GM10266 (cell line): ENCODE measurements around the gene GOLIM4.

ENCODE experiments used
- DNase-seq: peaks from one replicate; pipeline ENCODE4 v3.0.0; 2012; ENCODE audit errors: extremely low spot score
- TF ChIP-seq, protein P1 (sequence below): IDR thresholded peaks from 2 replicates; pipeline ENCODE4 v1.5.1; 2012; ENCODE audit warnings: mild to moderate bottlenecking, low read depth; ENCODE audit not compliant: control insufficient read depth, insufficient read depth; ENCODE audit errors: missing control alignments

Gene GOLIM4

DNA sequence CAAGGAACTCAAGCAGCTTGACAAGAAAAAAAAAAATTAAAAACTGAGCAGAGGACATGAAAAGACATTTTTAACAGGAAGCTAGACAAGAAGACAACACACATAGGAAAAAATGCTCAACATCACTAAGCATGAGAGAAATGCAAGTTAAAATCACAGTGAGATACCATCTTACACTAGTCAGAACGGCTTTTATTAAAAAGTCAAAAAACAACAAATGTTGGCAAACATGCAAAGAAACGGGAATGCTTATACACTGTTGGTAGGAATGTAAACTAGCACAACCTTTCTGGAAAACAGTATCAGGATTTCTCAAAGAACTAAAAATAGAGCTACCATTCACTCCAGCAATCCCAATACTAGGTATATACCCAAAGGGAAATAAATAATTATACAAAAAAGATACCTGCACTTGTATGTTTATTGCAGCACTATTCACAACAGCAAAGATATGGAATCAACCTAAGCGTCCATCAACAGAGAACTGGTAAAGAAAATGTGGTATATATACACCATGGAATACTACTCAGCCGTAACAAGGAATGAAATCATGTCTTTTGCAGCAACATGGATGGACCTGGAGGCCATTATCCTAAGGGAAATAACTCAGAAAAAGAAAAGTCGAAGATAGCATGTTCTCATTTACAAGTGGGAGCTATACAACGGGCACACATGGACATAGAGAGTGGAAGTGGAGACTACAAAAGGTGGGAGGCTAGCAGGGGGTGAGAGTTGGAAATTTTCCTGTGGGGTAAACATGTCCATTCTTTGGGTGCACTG is 5.2 kb downstream of the GOLIM4 start:
- TF ChIP-seq, protein P1, sequence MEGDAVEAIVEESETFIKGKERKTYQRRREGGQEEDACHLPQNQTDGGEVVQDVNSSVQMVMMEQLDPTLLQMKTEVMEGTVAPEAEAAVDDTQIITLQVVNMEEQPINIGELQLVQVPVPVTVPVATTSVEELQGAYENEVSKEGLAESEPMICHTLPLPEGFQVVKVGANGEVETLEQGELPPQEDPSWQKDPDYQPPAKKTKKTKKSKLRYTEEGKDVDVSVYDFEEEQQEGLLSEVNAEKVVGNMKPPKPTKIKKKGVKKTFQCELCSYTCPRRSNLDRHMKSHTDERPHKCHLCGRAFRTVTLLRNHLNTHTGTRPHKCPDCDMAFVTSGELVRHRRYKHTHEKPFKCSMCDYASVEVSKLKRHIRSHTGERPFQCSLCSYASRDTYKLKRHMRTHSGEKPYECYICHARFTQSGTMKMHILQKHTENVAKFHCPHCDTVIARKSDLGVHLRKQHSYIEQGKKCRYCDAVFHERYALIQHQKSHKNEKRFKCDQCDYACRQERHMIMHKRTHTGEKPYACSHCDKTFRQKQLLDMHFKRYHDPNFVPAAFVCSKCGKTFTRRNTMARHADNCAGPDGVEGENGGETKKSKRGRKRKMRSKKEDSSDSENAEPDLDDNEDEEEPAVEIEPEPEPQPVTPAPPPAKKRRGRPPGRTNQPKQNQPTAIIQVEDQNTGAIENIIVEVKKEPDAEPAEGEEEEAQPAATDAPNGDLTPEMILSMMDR: no peak
- no peak for DNase-seq

DNA sequence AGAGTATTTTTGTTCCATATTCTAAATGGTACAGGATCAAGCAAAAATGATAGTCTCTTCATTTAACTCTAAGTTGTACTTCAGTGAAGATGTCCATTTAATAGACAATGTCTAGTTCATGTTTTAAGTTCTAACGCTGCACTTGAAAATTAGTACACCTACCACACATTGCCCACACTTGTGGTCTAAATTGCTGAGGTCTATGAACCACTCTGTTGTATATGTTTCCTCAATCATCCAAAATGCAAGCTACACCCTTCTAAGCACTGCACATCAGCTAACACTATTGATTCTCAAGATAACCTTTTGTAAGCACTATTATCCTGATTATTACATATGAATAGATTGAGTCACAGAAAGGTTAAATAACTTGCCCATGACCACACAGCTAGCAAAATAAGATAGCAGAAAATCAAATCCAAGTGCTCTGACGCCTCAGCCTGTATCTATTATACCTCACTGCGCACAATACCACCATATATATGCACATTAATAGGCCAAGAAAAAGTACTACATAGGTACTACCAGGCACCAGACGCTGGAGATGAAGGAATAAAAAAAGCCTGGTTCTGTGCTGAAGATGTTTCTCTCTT is 6.4 kb downstream of the GOLIM4 start:
- no peak for DNase-seq
- TF ChIP-seq, protein P1: no peak

DNA sequence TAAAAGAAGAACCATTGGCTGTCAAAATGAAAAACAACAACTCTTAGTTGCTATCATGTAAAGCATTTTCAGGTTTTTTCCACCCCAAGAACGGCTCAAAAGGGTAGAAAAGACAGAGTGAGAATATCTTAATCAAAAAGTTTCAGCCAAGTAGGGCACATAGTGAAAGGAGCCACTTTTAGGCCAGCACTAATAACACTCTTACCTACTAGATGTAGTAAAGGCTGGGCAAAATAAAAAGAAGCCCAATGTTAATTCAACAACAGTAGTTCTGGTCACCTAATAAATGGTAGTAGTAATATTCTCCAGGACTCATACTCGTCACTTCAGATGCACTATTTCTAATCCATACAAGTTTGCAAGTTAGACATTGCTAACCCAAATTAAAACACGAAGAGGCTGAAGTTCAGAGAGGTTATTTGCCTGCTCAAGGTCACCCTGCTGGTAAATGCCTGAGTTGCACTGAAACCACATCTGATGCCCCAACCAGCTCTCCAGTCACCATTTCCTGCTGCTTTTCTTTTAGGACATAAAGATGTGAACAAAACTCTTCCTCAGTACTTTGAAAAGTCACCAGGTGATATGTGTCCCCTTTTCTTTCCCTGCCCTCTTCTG is 7.5 kb downstream of the GOLIM4 start:
- TF ChIP-seq, protein P1: peak; percentile 49

DNA sequence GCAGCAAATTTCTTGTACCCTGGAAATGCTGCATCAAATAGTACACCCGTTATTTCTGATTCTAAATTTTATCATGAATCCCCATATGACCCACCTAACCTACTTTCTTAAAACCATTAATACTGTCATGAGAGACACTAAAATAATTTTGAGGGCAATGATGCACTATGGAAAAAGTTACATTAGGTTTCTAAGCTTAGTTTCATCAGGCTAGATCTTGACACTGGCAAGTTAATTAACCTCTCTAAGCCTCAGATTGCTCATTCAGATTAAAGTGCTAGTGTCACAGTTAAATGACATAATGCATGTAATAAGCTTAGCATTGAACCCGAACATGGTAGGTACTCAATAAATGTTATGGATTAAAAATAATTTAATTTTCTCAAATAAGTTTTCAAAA is 8.2 kb downstream of the GOLIM4 start:
- TF ChIP-seq, protein P1: no peak
- DNase-seq: no peak

More for the DNA sequence above, 7.5 kb downstream of the GOLIM4 start:
- DNase-seq: peak; percentile 42

DNA sequence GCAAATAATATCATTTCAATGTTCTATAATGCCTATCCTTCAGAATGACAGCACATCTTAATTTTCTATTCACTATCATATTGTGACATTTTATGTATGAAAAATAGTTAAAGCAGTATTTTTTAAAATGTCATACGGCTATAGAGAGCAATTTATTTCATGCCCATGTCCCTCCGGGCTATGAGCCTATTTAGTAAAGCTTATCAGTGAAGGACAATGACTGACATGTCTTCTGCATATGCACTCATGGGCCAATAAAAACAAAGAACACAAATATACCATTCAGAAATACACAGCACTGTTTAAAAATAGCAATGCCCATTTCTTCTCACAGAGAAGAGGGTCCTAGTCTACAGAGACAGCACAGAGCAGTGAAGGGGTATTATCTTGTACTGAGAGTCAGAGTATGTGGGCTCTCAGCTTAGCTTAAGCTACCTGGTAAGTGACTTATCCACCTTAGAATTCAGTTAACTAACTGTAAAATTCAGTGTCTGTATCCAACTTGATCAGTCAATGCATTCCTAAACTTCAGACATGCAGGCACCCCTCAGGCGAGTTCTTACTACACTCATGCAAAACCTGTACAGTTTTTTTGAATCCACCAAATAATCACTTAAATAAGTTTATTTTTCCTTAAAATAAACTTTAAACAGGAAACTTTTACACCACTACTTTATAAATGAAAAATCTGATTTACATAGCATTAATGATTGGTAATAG is 9.0 kb downstream of the GOLIM4 start:
- DNase-seq: no peak
- TF ChIP-seq, protein P1: no peak

DNA sequence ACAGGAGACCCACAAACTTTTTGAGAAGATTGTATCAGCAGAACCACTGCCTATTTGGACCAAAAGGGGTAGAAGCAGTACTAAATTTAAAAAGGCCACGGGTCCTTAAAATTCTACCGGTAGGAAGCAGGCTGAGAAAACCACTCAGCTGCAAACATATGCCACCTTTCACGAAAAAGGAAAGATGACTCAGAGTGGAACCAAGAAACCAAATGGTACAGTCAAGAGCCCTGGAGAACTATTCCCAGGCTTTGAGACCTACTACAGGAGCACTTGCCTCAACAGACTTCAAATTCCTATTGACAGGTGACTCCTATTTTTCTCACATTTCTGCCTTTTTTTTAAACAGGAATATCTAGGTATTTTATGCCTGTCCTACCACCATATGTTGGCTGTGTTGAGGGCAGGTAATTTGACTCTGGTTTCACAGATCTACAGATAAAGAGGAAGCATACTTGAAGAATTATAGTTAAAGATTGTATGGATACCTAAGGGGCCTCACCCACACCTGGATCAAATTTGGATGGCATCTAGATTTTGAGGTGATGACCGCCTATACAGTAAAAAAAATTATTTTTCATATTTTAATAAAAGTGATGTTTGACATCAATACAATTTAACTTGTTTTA is 10.1 kb downstream of the GOLIM4 start:
- TF ChIP-seq, protein P1: no peak
- no peak for DNase-seq
